Stimulated activated CD4-positive, alpha-beta T cell treated with anti-CD3 and anti-CD28 coated beads, Interleukin-12 subunit alpha, Interleukin-12 subunit beta, amount 100 ng/mL, for 4 hours (primary cell): ENCODE measurements around the gene SSH3.

Experiments used
- DNase-seq: peaks from one replicate; pipeline ENCODE4 v3.0.0-alpha.2; 2020

SSH3 gene

DNA sequence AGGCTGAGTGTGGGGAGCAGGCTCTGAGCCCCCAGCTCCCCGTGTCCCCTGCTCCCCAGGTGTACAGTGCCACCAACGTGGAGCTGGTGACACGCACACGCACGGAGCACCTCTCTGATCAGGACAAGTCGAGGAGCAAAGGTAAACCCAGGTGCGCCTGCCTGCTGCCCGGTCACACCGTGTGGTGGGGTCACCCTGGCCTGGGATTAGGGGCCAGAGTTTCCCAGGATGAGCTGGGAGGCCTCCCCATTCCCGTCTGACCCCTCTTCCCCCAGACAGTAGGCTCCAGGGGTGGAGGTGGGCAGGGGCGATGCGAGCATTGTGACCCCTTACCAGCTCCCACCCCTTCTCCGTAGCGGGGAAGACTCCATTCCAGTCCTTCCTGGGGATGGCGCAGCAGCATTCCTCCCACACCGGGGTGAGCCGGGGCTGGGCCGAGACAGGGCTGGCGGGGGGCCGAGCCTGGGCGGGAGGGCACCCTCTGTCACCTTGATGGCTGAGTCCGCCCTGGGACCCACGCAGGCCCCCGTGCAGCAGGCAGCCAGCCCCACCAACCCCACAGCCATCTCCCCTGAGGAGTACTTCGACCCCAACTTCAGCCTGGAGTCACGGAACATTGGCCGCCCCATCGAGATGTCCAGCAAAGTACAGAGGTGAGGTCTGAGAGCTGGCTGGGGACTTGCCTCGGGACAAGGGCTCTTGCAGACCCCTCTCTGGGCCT, 3.7 kb upstream of the SSH3 start:
- DNase-seq: no peak

DNA sequence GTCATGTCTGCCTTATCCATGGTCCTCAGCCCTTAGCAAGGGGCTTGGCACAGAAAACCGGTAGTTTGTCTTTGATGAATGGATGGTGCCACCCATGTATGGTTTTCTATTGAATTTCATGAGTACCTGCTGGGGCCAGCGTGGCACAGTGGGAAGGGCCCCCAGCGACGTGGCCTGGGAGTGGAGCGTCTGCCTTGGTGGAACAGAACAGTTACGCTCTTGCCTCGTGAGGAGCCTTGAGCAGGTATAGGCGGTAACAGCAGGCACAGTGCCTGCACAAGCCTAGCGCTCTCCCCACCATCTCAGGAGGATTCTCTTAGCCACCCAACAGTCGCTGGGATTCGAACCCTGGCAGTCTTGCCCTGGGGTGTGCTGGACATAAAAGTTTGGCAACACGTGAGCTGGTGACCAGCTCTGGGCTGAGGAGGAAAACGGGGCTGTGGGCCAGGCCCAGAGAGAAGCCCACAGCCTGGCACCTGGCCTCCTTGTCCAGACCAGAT, 3.0 kb upstream of the SSH3 start:
- DNase-seq: no peak

DNA sequence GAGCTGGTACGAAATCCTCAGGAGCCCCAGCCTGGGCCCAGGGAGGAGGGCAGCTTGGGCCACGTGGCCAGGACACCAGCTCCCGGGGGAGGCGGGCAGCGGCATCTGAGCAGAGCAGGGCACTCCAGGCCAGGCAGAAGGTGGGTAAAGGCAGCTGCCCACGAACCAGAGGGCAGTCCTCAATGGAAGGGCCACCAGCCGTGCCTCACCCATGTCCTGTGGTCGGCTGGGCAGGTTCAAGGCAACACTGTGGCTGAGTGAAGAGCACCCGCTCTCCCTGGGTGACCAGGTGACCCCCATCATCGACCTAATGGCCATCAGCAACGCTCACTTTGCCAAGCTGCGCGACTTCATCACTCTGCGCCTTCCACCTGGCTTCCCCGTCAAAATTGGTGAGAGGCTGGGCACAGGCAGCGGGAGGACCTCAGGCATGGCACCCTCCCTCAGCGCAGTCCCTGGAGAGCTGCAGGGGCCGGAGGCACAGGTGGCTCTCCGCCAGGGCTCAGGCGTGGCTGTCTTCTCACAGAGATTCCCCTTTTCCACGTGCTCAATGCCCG, 2.5 kb upstream of the SSH3 start:
- DNase-seq: no peak

DNA sequence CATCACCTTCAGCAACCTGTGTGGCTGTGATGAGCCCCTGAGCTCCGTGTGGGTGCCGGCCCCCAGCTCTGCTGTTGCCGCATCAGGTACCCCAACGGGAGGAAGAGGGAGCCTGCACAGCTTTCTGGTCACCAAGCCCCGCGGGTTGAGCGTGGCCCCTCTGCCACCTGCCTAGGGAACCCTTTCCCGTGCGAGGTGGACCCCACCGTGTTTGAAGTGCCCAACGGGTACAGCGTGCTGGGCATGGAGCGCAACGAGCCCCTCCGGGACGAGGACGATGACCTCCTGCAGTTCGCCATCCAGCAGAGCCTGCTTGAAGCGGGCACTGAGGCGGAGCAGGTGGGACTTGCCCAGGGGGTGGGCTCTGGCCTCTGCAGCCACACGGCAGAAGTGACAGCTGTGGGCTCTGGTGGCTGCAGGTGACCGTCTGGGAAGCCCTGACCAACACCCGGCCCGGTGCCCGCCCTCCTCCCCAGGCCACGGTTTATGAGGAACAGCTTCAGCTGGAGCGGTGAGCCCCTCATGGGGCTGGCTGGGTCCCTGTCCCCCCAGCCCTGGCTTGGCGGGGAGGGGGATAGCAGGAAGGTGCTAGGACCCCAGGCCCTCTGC, 1.9 kb upstream of the SSH3 start:
- DNase-seq: no peak

DNA sequence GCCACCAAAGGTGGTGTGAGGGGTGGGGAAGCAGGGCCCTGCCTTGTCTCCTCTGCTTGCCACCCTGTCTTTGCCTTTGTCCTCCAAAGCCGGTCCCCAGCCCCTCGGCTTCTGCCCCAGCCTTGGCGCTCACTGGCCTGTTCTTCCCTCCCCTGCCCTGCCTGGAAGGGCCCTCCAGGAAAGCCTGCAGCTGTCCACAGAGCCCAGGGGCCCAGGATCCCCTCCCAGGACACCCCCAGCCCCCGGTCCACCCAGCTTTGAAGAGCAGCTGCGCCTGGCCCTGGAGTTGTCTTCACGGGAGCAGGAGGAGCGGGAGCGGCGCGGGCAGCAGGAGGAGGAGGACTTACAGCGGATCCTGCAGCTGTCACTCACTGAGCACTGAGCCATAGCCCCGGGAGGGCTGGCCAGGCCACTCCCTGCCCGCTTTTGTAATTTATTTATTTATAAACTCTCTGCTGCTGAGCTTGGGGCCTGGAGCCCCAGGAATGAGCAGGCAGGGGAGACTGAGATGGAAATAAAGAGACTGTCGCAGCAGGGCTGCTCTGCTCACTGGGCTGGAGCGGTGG, 1.3 kb upstream of the SSH3 start:
- DNase-seq: no peak

DNA sequence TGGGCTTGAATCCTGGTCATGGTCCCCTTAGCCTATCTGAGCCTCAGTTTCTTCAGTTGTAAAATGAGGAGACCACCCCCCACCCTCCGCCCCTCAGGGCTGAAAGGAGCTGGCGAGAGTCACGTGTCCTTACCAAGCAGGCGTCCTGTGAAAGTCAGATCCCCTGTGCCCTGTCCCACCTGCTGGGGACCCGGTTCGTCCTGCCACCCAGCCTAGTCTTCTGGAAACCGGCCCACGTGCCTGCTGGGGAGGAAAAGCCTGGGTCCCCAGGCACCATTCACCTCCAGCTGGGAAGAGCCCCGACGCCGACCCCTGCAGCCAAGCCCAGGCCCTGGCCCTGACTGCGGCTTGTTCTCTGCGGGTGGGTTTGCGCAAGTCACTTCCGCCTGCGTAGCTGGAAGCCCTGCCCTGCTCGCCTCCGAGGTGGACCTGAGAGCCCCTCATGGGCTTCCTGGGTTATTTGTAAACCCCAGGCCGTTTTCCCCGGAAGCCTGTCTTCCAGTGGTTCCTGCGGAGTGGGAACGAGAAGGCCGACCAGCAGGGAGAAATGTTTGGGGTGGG, 679 bp upstream of the SSH3 start:
- DNase-seq: no peak

DNA sequence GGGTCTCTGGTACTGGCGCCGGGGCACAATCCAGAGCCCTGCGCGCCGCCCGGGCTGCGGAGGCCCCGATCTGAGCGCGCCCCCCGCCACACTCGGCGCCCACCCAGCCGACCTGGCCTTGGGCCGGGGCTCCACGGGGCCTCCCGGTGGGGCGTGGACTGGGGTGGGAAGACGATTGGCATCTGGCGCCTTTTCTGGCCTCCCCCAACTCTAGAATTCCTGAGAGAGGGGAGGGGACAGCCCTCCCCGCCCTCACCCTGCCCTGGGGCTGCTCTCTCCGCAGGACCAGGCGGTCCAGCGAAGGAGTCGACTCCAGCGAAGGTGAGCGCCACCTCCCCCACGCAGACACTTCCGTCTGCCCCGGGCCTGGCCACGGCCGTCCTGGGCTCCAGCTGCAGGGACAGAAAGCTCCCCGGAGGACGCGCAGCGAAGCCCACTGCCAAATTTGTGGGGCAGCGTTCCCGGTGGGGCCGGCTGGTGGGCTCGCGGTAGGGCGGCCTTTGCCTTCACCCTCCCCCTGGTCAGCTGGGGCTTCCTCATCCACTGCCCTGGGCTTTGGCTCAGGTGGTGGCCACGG, 593 bp downstream of the SSH3 start:
- DNase-seq: no peak

DNA sequence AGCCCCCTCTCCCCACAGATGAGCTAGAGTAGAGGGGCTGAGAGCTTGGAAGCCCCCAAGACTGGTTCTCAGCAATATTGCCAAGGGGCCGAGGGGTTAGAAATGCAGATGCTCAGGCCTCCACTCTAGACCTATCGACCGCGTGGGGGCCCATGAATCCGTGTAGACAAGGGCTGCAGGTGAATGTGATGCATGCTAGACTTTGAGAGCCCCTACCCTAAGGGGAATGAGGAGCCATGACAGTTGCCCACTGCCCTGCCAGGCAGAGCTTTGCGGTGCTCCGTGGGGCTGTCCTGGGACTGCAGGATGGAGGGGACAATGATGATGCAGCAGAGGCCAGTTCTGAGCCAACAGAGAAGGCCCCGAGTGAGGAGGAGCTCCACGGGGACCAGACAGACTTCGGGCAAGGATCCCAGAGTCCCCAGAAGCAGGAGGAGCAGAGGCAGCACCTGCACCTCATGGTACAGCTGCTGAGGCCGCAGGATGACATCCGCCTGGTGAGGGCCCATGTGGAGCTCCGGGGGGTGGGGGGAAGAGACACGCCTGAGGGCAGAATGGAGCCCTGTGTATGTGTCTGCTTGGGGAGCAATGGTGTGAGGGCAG, 1.3 kb downstream of the SSH3 start:
- DNase-seq: no peak

DNA sequence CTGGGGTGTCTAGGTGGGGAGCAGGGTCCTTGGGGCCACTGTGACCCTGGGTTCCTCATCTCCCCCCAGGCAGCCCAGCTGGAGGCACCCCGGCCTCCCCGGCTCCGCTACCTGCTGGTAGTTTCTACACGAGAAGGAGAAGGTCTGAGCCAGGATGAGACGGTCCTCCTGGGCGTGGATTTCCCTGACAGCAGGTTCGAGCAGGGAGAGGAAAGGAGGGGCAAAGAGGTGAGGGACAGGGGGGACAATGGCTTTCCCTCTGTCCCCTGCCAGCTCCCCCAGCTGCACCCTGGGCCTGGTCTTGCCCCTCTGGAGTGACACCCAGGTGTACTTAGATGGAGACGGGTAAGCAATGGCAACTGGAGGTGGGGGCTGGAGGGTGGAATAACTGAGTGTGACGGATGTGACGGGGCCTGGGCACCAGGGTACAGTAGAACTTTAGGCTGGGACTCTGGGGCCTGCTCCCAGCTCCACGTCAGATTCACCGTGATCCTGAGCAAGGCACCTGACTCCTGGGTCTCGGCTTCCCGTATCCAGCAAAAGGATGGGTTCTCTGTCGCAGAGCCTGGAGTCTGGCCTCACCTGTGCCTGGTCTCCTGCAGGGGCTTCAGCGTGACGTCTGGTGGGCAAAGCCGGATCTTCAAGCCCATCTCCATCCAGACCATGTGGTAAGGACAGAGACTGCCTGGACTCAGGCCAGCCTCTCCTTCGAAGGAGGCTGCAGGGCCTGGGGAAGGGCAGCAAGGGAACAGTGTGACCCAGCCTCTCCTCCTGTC, 3.6 kb downstream of the SSH3 start:
- no peak for DNase-seq

DNA sequence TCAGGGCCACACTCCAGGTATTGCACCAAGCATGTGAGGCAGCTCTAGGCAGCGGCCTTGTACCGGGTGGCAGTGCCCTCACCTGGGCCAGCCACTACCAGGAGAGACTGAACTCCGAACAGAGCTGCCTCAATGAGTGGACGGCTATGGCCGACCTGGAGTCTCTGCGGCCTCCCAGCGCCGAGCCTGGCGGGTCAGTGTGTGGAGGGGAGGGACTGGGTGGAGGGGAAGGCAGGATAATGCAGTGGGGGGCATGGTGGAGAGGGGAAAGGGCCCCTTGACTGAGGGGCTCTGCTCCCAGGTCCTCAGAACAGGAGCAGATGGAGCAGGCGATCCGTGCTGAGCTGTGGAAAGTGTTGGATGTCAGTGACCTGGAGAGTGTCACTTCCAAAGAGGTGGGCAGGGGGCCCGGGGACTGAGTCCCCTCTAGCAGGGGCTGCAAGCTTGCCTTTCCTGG, 4.2 kb downstream of the SSH3 start:
- DNase-seq: no peak

DNA sequence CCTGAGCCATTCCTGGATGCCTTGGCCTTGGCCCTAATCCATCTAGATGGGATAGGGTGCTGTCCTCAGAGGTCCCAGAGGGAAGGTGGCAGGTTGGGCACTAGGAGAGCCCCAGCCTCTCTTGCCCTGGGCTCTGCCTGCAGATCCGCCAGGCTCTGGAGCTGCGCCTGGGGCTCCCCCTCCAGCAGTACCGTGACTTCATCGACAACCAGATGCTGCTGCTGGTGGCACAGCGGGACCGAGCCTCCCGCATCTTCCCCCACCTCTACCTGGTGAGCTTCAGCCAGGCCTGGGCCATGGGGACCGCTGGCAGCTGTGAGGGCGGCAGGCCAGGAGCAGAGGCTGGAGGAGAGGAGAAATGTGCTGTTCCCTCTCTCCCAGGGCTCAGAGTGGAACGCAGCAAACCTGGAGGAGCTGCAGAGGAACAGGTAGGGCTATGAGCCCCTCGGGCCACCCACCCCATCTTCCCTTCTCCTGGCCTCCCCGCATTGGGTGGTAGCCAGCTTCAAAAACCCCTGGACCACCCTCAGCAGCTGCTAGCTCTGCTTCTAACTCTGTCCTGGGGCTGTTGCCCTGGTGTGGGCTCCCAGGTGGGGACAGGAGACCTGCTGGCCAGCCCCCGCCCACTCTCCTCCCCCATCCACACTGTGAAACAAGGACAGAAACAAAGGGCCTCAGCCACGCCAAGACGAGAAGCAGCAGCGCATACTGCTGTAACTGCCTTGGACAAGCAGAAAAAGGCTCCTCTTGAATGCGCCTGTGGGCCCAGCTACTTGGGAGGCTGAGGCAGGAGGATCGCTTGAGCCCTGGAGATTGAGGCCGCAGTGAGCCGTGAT, 4.9 kb downstream of the SSH3 start:
- DNase-seq: no peak

DNA sequence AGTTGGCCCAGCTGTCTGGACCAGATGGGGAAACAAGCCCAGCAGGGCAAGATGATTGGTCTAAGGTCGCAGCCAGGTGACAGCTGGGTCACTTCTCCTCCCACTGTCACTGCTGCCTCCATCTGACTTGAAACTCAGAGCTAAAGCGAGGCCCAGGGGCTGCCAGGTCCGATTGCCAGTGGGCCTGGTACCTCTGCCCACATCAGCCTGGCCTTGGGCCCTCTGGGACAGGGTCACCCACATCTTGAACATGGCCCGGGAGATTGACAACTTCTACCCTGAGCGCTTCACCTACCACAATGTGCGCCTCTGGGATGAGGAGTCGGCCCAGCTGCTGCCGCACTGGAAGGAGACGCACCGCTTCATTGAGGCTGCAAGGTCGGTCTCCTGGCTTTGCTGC, 5.8 kb downstream of the SSH3 start:
- DNase-seq: no peak

DNA sequence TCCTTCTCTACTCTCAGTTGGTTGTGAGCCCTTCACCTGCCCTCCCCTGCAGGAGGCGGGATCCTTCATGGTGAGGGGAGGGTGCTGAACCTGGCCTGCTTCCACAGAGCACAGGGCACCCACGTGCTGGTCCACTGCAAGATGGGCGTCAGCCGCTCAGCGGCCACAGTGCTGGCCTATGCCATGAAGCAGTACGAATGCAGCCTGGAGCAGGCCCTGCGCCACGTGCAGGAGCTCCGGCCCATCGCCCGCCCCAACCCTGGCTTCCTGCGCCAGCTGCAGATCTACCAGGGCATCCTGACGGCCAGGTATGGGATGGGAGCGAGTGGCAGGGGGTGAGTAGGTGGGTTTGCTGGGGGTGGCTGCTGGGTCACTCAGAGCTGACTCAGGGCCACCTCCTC, 6.3 kb downstream of the SSH3 start:
- DNase-seq: no peak

DNA sequence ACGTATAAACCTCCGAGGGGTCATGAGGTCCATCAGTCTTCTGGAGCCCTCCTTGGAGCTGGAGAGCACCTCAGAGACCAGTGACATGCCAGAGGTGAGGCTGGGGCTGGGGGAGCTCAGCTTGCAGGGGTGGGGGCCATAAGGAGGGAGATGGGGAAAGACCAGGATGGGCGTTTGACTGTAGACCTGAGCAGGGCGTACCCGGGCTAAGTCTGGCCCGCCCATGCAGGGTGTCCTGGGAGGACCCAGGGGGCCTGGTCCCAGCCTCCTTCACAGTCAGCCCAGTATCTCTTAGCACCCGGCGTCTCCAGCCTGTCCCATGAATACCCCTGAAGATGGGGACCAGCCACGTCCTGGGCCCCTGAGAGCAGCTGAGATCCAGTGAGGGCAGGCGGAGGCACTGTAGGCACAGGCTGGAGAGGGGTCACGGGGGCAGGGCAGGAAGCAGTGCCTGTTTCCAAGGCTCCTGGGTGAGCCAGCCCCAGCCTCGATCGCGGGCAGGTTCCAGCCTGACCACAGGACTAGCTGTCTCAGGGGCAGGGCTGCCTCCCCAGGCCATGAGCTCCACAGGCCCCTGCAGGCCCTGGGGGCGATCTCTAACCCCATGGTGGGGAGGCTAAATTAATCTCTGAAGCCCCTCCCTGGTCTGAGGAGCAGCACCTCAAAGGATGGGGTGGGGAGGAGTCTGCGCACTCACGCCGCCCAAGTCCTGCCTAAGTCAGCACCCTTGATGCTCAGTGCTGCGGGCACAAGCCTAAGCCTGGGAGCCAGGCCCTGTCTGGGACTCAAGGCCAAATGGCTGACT, 7.1 kb downstream of the SSH3 start:
- DNase-seq: no peak

DNA sequence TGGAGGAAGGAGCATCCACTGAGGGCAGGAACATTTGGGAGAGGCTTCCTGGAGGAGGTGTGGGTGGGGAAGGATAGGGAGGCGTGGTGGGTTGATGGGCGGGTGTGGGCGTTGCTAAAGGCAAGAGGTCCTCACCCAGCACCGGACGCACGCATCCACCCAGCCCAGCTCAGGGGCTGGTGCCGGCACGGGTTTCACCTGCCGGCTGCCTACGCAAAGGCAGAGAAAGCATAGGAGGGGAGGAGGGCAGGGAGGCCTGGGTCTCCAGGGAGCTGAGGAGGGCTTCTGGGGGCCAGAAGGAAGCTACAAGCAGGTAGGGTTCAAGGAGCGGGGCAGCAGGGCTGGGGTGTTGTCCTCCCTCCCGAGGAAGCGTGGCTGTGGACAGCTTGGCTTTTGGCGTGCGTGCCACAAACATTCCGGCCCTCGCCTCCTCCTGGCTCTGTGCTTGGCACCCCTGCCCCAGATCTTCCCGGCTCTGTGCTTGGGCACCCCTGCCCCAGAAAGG, 7.8 kb downstream of the SSH3 start:
- no peak for DNase-seq

DNA sequence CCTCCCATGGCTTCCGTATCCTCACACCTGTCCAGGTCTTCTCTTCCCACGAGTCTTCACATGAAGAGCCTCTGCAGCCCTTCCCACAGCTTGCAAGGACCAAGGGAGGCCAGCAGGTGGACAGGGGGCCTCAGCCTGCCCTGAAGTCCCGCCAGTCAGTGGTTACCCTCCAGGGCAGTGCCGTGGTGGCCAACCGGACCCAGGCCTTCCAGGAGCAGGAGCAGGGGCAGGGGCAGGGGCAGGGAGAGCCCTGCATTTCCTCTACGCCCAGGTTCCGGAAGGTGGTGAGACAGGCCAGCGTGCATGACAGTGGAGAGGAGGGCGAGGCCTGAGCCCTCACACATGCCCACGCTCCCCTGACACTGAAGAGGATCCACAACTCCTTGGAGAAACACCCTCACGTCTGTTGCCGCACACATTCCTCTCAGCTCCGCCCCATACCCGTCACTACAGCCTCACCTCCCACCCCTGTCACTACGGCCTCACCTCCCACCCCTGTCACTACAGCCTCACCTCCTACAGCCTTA, 8.3 kb downstream of the SSH3 start:
- DNase-seq: no peak

DNA sequence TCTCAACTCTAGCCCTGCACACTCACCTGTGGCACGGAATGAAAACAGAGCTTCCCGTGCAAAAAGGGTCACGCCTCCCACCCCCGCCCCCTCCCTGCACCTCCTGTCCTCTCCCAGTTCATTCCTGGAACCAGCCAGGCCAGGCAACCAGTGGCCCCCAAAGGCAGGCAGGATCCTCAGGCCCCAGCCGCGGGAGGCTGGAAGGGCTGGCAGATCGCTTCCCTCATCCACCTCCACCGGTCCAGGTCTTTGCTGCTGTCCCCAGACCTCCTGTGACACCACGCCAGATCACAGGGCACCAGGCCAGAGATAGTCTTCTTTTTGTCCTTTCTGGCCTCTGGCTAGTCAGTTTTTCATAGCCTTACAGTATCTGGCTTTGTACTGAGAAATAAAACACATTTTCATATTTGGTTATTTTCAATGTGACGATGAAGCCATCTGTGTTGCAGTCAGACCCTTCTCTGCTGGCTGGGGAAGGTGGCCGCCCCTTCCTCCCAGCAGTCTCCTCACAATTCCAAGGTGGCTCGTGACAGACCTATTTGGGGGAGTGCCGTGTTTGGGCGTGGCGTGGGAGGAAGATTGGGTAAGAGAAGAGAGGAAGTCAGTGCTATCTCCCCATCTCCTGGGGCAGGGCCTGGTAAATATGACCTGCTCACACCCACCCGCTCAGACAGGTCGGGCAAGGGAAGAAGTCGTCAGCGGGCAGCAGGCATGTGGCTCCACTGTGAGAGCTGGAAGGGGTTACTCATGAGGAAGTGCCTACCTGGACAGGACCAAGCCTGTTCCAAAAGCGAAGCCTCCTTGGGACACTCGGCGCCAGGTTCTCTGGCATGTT, 9.1 kb downstream of the SSH3 start:
- DNase-seq: no peak

DNA sequence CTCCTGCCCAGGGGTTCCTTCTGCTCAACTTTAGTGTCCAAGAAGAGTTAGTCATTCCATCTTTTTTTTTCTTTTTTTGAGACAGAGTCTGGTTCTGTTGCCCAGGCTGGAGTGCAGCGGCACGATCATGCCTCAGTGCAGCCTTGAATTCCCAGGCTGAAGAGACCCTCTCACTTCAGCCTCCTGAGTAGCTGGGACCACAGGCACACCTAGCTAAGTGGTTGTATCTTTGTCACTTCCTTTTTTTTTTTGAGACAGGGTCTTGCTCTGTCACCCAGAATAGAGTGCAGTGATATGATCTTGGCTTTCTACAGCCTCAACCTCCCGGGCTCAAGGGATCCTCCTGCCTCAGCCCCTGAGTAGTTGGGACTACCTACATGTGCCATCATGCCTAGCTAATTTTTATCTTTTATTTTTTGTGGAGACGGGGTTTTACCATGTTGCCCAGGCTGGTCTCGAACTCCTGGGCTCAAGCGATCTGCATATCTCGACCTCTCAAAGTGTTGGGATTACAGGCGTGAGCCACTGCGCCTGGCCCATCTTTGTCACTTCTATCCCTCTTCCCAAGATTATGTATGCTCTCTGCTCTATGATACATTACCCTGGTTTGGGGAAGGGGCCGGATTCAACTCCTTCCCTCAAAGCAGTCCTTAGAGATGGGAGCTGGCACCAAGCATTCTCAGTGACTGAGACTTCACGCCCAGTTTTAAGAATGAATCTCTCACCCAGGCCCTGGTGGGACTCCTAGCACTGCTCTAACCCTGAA, 10.0 kb downstream of the SSH3 start:
- DNase-seq: no peak
